CD8-positive, alpha-beta memory T cell (primary cell): ENCODE results near the gene KCNJ6. TPM values are rescaled to one million over a fixed set of nuclear protein-coding genes. Genes with fewer than 3 reads are reported as not detected.

Experiments
- CTCF ChIA-PET: fragments of 350-600 bp; sonication (Branson Sonifier 250); formaldehyde crosslinking; loops from one replicate; lab custom pipeline; 2021; ENCODE audit warnings: antibody characterized with exemption; lab: Charles Lee
- POLR2A ChIA-PET: fragments of 350-600 bp; sonication (Branson Sonifier 250); formaldehyde crosslinking; loops from one replicate; lab custom pipeline; 2021; ENCODE audit warnings: antibody characterized with exemption; lab: Charles Lee
- DNase-seq, 5 donors: peaks; one replicate each; pipeline versions ENCODE4 v3.0.0 to v3.0.0-alpha.2; 2020 to 2022; ENCODE audit warnings: mixed read lengths in 1 of 5
- H3K27ac ChIP-seq: one replicate; pipeline ENCODE4 v1.7.0; 2013; ENCODE audit warnings: low read depth, mild to moderate bottlenecking, low read length, moderate library complexity
- H3K27me3 ChIP-seq: 2 replicates; pipeline ENCODE4 v1.7.0; 2013; ENCODE audit warnings: low read length, mild to moderate bottlenecking; ENCODE audit not compliant: insufficient read depth, poor library complexity, severe bottlenecking
- H3K36me3 ChIP-seq: 2 replicates; pipeline ENCODE4 v1.7.0; 2013; ENCODE audit warnings: mild to moderate bottlenecking, low read length, moderate library complexity; ENCODE audit not compliant: insufficient read depth
- H3K4me1 ChIP-seq: 2 replicates; pipeline ENCODE4 v1.7.0; 2013; ENCODE audit warnings: mild to moderate bottlenecking, low read length, moderate library complexity; ENCODE audit not compliant: insufficient read depth
- H3K4me3 ChIP-seq: 2 replicates; pipeline ENCODE4 v1.7.0; 2013; ENCODE audit warnings: mild to moderate bottlenecking, low read length
- H3K9me3 ChIP-seq: 2 replicates; pipeline ENCODE4 v1.7.0; 2013; ENCODE audit warnings: mild to moderate bottlenecking, low read length
- H3K27ac Mint-ChIP-seq, 8 donors: one replicate each; pipeline ENCODE4 v1.8.0; 2020 to 2021; ENCODE audit warnings: mixed read lengths in 8 of 8, mild to moderate bottlenecking in 6 of 8, inconsistent platforms in 3 of 8, moderate library complexity in 3 of 8
- H3K27me3 Mint-ChIP-seq, 2 donors: one replicate each; pipeline ENCODE4 v1.8.0; 2020 to 2021; ENCODE audit warnings: mixed read lengths in 2 of 2, mild to moderate bottlenecking in 1 of 2, moderate library complexity in 1 of 2
- H3K36me3 Mint-ChIP-seq, 3 donors: one replicate each; pipeline ENCODE4 v1.8.0; 2020 to 2021; ENCODE audit warnings: mixed read lengths in 3 of 3, inconsistent platforms in 1 of 3, mild to moderate bottlenecking in 1 of 3
- H3K4me1 Mint-ChIP-seq, 3 donors: one replicate each; pipeline ENCODE4 v1.8.0; 2020 to 2021; ENCODE audit warnings: mixed read lengths in 3 of 3, inconsistent platforms in 1 of 3, mild to moderate bottlenecking in 1 of 3
- H3K4me3 Mint-ChIP-seq, 7 donors: one replicate each; pipeline ENCODE4 v1.8.0; 2020 to 2021; ENCODE audit warnings: mixed read lengths in 7 of 7, mild to moderate bottlenecking in 6 of 7, moderate library complexity in 4 of 7, inconsistent platforms in 2 of 7
- H3K9me3 Mint-ChIP-seq, 5 donors: one replicate each; pipeline ENCODE4 v1.8.0; 2020 to 2022; ENCODE audit warnings: mixed read lengths in 5 of 5, mild to moderate bottlenecking in 3 of 5, moderate library complexity in 2 of 5, inconsistent platforms in 1 of 5
- polyA plus RNA-seq: library from polyadenylated mRNA; unstranded; fragments of 300-500 nt; fragmentation: Illumina TruSeq; gene quantifications from one replicate; pipeline ENCODE4 v1.2.3, GENCODE V29; 2021
- total RNA-seq, 2 experiments: library from RNA; stranded (reverse); gene quantifications; one replicate each; pipeline ENCODE4 v1.2.3, GENCODE V29; 2021

Gene KCNJ6
- total and polyA plus RNA-seq, 3 experiments from 2014 or later, result not detected

DNA sequence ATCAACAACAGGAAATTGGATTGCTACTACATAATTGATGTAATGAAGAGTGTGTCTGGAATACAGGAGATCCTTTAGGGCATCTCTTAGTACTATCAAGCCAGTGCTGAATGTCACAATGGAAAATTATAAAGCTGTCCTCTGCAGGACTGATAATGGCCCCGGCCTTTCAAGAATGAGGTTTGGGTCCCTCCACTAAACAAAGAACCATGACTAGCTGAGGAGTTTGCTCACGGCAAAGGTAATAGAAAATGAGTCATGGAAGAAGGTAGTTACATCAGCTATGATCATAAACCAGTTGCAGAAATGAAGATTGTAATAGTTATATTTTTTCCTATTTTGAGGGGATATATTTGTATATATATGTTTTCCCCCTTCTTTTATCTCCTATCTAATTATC, 145.8 kb downstream of the KCNJ6 start:
- no peak overlapping the region for H3K27ac Mint-ChIP-seq
- Histone ChIP-seq H3K36me3 (no peaks in the 10 kb centered on the region), H3K27ac (no peak overlapping the region), H3K4me1 (no peaks in the 10 kb centered on the region), H3K9me3 (no peaks in the 10 kb centered on the region), H3K4me3 (no peak overlapping the region), H3K27me3 (no peaks in the 10 kb centered on the region)
- no peaks in the 10 kb centered on the region for H3K36me3 Mint-ChIP-seq
- no peaks in the 10 kb centered on the region for H3K4me1 Mint-ChIP-seq
- H3K9me3 Mint-ChIP-seq, result peaks cover 0 to 5% (median 0%) of the 10 kb centered on the region in 5 donors
- ChIA-PET POLR2A (no interaction called here), CTCF (no interaction called here)
- no peak for DNase-seq
- H3K27me3 Mint-ChIP-seq, result peaks cover 0 to 1% of the 10 kb centered on the region in 2 donors
- no peak overlapping the region for H3K4me3 Mint-ChIP-seq

DNA sequence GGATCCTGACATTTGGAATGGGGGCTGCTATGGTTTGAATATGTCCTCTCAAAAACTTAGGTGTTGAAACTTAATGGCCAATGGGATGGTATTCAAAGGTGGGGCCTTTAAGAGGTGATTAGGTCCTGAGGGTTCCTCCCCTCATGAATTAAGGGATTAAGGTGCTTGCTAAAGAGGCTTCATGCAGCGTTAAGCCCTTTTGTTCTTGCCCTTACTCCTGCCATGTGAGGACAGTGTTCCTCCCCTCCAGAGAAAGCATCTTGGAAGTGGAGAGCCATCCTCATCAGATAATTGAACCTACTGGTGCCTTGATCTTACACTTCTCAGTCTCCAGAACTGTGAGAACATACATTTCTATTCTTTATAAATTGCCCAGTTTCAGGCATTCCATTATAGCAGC, 146.6 kb downstream of the KCNJ6 start:
- Mint-ChIP-seq H3K9me3 (peaks cover 0 to 5% (median 0%) of the 10 kb centered on the region in 5 donors), H3K27ac (no peak overlapping the region), H3K27me3 (peaks cover 0 to 2% of the 10 kb centered on the region in 2 donors), H3K4me1 (no peaks in the 10 kb centered on the region), H3K4me3 (no peak overlapping the region), H3K36me3 (no peaks in the 10 kb centered on the region)
- no peaks in the 10 kb centered on the region for H3K4me1 ChIP-seq
- no peak overlapping the region for H3K27ac ChIP-seq
- H3K27me3 ChIP-seq, result no peaks in the 10 kb centered on the region
- H3K4me3 ChIP-seq, result no peak overlapping the region
- no peaks in the 10 kb centered on the region for H3K9me3 ChIP-seq
- POLR2A ChIA-PET, result no interaction called here
- CTCF ChIA-PET, result no interaction called here
- H3K36me3 ChIP-seq, result no peaks in the 10 kb centered on the region
- no peak for DNase-seq

DNA sequence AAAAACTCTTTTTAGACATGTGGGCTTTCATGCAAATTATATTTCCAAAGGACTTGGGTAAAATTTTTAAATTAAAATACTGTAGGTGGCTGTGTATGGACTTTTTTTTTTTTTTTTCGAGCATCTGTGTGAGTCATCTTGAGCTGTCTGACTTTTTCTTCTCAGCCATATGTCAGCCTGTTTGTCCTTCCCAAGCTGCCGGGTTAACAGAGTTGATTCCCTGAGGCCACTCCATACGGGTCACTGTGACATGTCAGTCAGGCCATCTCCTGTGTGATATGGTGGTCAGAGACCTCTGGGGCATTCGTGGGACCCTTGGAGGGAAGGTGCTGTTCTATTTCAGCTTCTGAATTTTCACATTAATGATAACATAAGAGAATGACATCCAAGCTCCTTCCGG, 148.3 kb downstream of the KCNJ6 start:
- ChIA-PET CTCF (interaction anchor here (0.7 kb wide), 1 partner anchor 10 kb away, joined by 3 read pairs; no protein-coding TSS in a partner anchor), POLR2A (no interaction called here)
- Mint-ChIP-seq H3K9me3 (peaks cover 0 to 2% (median 0%) of the 10 kb centered on the region in 5 donors), H3K4me1 (no peaks in the 10 kb centered on the region), H3K4me3 (no peak overlapping the region), H3K27ac (no peak overlapping the region), H3K36me3 (no peaks in the 10 kb centered on the region), H3K27me3 (peaks cover 0 to 3% of the 10 kb centered on the region in 2 donors)
- Histone ChIP-seq H3K4me1 (no peaks in the 10 kb centered on the region), H3K27ac (no peak overlapping the region), H3K9me3 (no peaks in the 10 kb centered on the region), H3K36me3 (no peaks in the 10 kb centered on the region), H3K27me3 (no peaks in the 10 kb centered on the region), H3K4me3 (no peak overlapping the region)
- DNase-seq, result no peak

DNA sequence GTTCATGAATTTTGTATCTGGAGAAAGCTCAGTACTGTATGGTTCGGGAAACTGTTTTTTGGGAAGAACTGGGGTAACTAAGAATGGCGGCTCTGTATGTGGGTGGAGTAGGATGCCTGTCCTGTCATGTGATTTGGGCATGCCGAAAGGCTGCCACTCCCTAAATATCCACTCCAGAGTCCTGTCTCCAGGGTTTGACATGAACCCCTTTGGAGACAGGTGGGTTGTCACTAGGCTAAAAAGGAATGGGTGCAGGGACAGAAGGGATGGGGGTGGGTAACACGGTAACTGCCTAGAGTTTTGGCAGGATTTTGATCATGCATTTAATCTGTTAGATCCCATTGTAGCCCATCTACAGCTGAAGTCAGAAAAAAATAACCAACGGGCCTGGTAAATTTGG, 150.1 kb downstream of the KCNJ6 start:
- H3K27me3 ChIP-seq, result no peaks in the 10 kb centered on the region
- no peaks in the 10 kb centered on the region for H3K36me3 ChIP-seq
- no peak for DNase-seq
- peaks cover 0 to 3% of the 10 kb centered on the region in 2 donors for H3K27me3 Mint-ChIP-seq
- peaks cover 0 to 2% (median 0%) of the 10 kb centered on the region in 5 donors for H3K9me3 Mint-ChIP-seq
- H3K4me1 ChIP-seq, result no peaks in the 10 kb centered on the region
- ChIA-PET POLR2A (no interaction called here), CTCF (no interaction called here)
- no peak overlapping the region for H3K4me3 Mint-ChIP-seq
- H3K4me3 ChIP-seq, result no peak overlapping the region
- no peak overlapping the region for H3K27ac ChIP-seq
- no peaks in the 10 kb centered on the region for H3K4me1 Mint-ChIP-seq
- no peaks in the 10 kb centered on the region for H3K36me3 Mint-ChIP-seq
- no peaks in the 10 kb centered on the region for H3K9me3 ChIP-seq
- H3K27ac Mint-ChIP-seq, result no peak overlapping the region

DNA sequence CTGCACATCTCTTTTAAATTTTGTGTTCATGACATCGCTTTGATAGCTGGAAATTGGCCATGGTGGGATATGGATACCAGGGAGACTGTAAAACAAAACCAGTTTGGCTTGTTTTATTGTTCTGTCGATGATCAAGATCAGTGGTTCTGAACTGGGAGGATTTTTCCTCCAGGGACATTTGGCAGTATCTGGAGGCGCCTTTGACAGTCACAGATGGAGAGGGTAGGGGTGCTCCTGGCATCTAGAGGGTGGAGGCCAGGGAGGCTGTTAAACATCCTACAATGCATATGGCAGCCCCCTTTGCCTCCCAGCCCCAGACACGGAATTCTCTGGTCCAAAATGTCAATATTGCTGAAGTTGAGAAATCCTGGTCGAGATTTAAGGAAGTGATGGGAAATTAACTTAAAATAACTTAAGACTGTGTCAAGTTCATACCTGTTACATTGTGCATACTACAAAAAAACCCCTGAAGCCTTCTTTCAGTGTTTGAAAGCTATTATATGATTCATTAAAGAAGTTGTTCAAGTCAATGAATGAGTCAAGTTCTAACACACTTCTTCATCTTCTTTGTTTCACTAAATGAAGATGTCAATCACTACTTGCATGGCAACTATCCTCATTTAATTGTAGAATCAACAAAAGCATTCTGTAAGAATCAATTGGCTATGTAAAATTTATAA, 150.9 kb downstream of the KCNJ6 start:
- H3K36me3 Mint-ChIP-seq, result no peaks in the 10 kb centered on the region
- DNase-seq, result no peak
- no peak overlapping the region for H3K27ac Mint-ChIP-seq
- no peaks in the 10 kb centered on the region for H3K4me1 Mint-ChIP-seq
- H3K9me3 ChIP-seq, result no peaks in the 10 kb centered on the region
- H3K4me3 ChIP-seq, result no peak overlapping the region
- no peak overlapping the region for H3K27ac ChIP-seq
- peaks cover 0 to 3% of the 10 kb centered on the region in 2 donors for H3K27me3 Mint-ChIP-seq
- peaks cover 0 to 2% (median 0%) of the 10 kb centered on the region in 5 donors for H3K9me3 Mint-ChIP-seq
- no peaks in the 10 kb centered on the region for H3K36me3 ChIP-seq
- H3K4me1 ChIP-seq, result no peaks in the 10 kb centered on the region
- POLR2A ChIA-PET, result no interaction called here
- CTCF ChIA-PET, result no interaction called here
- H3K27me3 ChIP-seq, result no peaks in the 10 kb centered on the region
- H3K4me3 Mint-ChIP-seq, result no peak overlapping the region

DNA sequence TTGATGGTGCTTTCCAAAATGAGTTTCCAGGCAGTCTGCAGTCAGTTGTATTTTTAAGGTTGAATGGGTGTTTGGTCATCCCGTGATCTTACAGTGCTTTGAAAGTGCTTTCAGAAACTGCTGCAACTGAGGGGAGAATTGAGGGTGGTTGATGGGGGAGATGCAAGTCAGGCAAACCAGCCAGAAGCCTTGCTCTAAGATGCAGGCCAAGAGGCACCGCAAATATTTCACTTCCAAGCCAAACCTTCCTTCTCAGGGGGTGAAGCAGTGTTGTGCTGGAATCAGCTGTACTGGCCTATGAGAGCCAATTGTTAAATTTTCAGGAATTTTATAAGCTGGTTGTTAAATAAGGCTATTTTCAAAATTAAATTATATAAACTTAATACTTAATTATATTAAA, 151.6 kb downstream of the KCNJ6 start:
- Histone ChIP-seq H3K27ac (no peak overlapping the region), H3K4me3 (no peak overlapping the region), H3K9me3 (no peaks in the 10 kb centered on the region), H3K27me3 (no peaks in the 10 kb centered on the region), H3K36me3 (no peaks in the 10 kb centered on the region), H3K4me1 (no peaks in the 10 kb centered on the region)
- H3K4me1 Mint-ChIP-seq, result no peaks in the 10 kb centered on the region
- CTCF ChIA-PET, result no interaction called here
- POLR2A ChIA-PET, result no interaction called here
- peaks cover 0 to 3% of the 10 kb centered on the region in 2 donors for H3K27me3 Mint-ChIP-seq
- peaks cover 0 to 2% (median 0%) of the 10 kb centered on the region in 5 donors for H3K9me3 Mint-ChIP-seq
- H3K4me3 Mint-ChIP-seq, result no peak overlapping the region
- no peak overlapping the region for H3K27ac Mint-ChIP-seq
- H3K36me3 Mint-ChIP-seq, result no peaks in the 10 kb centered on the region
- DNase-seq, result no peak

DNA sequence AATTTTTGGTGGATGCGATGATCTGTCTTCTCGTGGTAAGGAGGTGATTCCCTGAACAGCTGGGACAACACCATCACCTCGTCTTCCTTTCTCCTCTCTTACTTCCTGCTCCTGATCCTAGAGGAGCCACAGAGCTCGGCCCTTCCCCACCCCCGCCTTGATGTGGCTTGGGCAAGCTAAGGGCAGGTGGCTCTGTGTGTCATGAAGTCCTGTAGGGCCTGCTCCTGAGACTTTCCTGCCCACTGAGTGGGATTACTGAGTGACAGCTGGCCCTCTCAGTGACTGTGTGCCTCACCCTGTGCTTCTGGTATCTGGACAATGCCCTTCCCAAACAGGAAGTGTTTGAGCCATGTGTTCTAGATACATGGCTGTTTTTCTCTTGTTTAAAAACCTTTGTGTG, 153.0 kb downstream of the KCNJ6 start:
- POLR2A ChIA-PET, result no interaction called here

DNA sequence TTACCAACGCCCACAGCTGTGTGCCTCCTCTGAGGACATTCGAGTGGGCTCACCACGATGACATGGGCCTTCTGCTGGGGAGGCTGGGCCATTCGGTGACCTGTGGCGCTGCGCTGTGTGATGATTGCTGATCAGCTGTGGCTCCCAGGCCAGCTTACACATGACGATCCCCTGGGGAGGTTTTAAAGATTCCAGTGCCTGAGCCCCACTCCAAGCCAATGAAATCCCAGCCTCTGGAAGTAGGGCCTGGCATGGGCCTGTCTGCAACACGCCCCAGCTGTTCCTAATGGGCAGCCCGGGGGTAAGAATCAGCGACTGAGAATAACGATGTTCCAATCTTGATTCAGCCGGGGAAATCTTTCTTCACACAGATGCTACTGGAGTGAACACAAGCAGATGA, 153.7 kb downstream of the KCNJ6 start:
- Histone ChIP-seq H3K27ac (no peak overlapping the region), H3K4me3 (no peak overlapping the region), H3K36me3 (no peaks in the 10 kb centered on the region), H3K4me1 (no peaks in the 10 kb centered on the region), H3K27me3 (no peaks in the 10 kb centered on the region), H3K9me3 (no peaks in the 10 kb centered on the region)
- no peaks in the 10 kb centered on the region for H3K4me1 Mint-ChIP-seq
- ChIA-PET CTCF (no interaction called here), POLR2A (no interaction called here)
- no peaks in the 10 kb centered on the region for H3K36me3 Mint-ChIP-seq
- H3K27ac Mint-ChIP-seq, result no peak overlapping the region
- H3K27me3 Mint-ChIP-seq, result peaks cover 0 to 3% of the 10 kb centered on the region in 2 donors
- no peak for DNase-seq
- no peaks in the 10 kb centered on the region for H3K9me3 Mint-ChIP-seq
- no peak overlapping the region for H3K4me3 Mint-ChIP-seq

More for the DNA sequence above, 153.0 kb downstream of the KCNJ6 start:
- Histone ChIP-seq H3K4me3 (no peak overlapping the region), H3K9me3 (no peaks in the 10 kb centered on the region), H3K27me3 (no peaks in the 10 kb centered on the region), H3K36me3 (no peaks in the 10 kb centered on the region), H3K4me1 (no peaks in the 10 kb centered on the region), H3K27ac (no peak overlapping the region)
- Mint-ChIP-seq H3K4me3 (no peak overlapping the region), H3K4me1 (no peaks in the 10 kb centered on the region), H3K9me3 (no peaks in the 10 kb centered on the region), H3K27me3 (peaks cover 0 to 3% of the 10 kb centered on the region in 2 donors), H3K36me3 (no peaks in the 10 kb centered on the region), H3K27ac (no peak overlapping the region)
- CTCF ChIA-PET, result no interaction called here
- no peak for DNase-seq
